B cell (primary cell): ENCODE results near the gene CATSPER1. TPM values are rescaled to one million over a fixed set of nuclear protein-coding genes. Genes with fewer than 3 reads are reported as not detected.

Source experiments
- ATAC-seq: fragments of 200-7000 bp; cut with Tn5 transposase; one replicate; pipeline ENCODE4 v1.10.0; 2021; ENCODE audit warnings: low read depth, mild to moderate bottlenecking, moderate number of reproducible peaks, moderate library complexity
- CTCF ChIA-PET: fragments of 350-600 bp; sonication (Branson Sonifier 250); formaldehyde crosslinking; loops from one replicate; lab custom pipeline; 2021; ENCODE audit warnings: antibody characterized with exemption, inconsistent platforms; lab: Charles Lee
- POLR2A ChIA-PET: fragments of 350-600 bp; sonication (Branson Sonifier 250); formaldehyde crosslinking; loops from one replicate; lab custom pipeline; 2021; ENCODE audit warnings: antibody characterized with exemption; lab: Charles Lee
- DNase-seq: peaks from one replicate; pipeline ENCODE4 v3.0.0; 2013
- H2AFZ ChIP-seq: 2 replicates; pipeline ENCODE4 v1.6.1; 2012; ENCODE audit warnings: mild to moderate bottlenecking, low read depth, low read length; ENCODE audit not compliant: insufficient read depth, poor library complexity, severe bottlenecking
- H3K27ac ChIP-seq, 2 donors: 1 replicate in 1 of 2; 2 replicates in 1 of 2; pipeline ENCODE4 v1.5.1; 2012 to 2013; ENCODE audit warnings: low read length in 2 of 2, mild to moderate bottlenecking in 2 of 2, moderate library complexity in 1 of 2
- H3K27me3 ChIP-seq, 4 experiments: fragments of 200-600 bp in 1 of 4; sonication (generic) in 1 of 4; replicated peaks in 1 of 4; 1 replicate in 2 of 4; 2 replicates in 2 of 4; pipeline versions ENCODE4 v1.6.1 to v1.7.0; 2013 to 2016; ENCODE audit warnings: low read length in 3 of 4, mild to moderate bottlenecking in 2 of 4, mixed read lengths in 1 of 4, moderate library complexity in 1 of 4; ENCODE audit not compliant: insufficient read depth in 4 of 4, control insufficient read depth in 3 of 4; ENCODE audit errors: control extremely low read depth in 1 of 4
- H3K36me3 ChIP-seq, 2 experiments: replicated peaks in 1 of 2; 1 replicate in 1 of 2; 2 replicates in 1 of 2; pipeline versions ENCODE4 v1.6.1 to v1.7.1; 2013; ENCODE audit warnings: low read length in 1 of 2; ENCODE audit not compliant: insufficient read depth in 2 of 2, control insufficient read depth in 1 of 2; ENCODE audit errors: control extremely low read depth in 1 of 2, extremely low read depth in 1 of 2
- H3K4me1 ChIP-seq, 2 donors: fragments of 200-600 bp in 1 of 2; sonication (generic) in 1 of 2; 1 replicate in 1 of 2; 2 replicates in 1 of 2; pipeline versions ENCODE4 v1.5.1 to v1.6.1; 2013 to 2017; ENCODE audit warnings: low read length in 2 of 2; ENCODE audit not compliant: control insufficient read depth in 2 of 2, insufficient read depth in 2 of 2
- H3K4me2 ChIP-seq: replicated peaks from 2 replicates; pipeline ENCODE3; 2012; ENCODE audit warnings: mild to moderate bottlenecking, low read depth, low read length; ENCODE audit not compliant: poor library complexity, severe bottlenecking
- H3K4me3 ChIP-seq, 5 experiments: fragments of 200-600 bp in 1 of 5; sonication (generic) in 1 of 5; 1 replicate in 3 of 5; 2 replicates in 2 of 5; pipeline versions ENCODE4 v1.5.1 to v1.7.0; 2011 to 2016; ENCODE audit warnings: low read length in 4 of 5, mild to moderate bottlenecking in 4 of 5, low read depth in 2 of 5, control low read depth in 1 of 5, moderate library complexity in 1 of 5; ENCODE audit not compliant: insufficient read depth in 1 of 5; ENCODE audit errors: control extremely low read depth in 1 of 5, extremely low read depth in 1 of 5
- H3K79me2 ChIP-seq: fragments of 200-600 bp; sonication (generic); one replicate; pipeline ENCODE4 v1.6.0; 2016; ENCODE audit warnings: low read length; ENCODE audit not compliant: control insufficient read depth, insufficient read depth
- H3K9ac ChIP-seq: fragments of 200-600 bp; sonication (generic); 2 replicates; pipeline ENCODE4 v1.6.1; 2017; ENCODE audit warnings: mild to moderate bottlenecking, low read length, moderate library complexity
- H3K9me3 ChIP-seq, 3 donors: one replicate each; pipeline versions ENCODE4 v1.6.1 to v1.7.1; 2013; ENCODE audit warnings: low read length in 2 of 3; ENCODE audit not compliant: control insufficient read depth in 2 of 3, insufficient read depth in 1 of 3; ENCODE audit errors: control extremely low read depth in 1 of 3
- H4K20me1 ChIP-seq: 2 replicates; pipeline ENCODE4 v1.6.0; 2012; ENCODE audit warnings: mild to moderate bottlenecking, low read length; ENCODE audit not compliant: insufficient read depth, control insufficient read depth, poor library complexity, severe bottlenecking
- H3K27ac Mint-ChIP-seq: one replicate; pipeline ENCODE4 v1.8.0; 2021; ENCODE audit warnings: mixed read lengths
- H3K27me3 Mint-ChIP-seq: one replicate; pipeline ENCODE4 v1.8.0; 2021; ENCODE audit warnings: mixed read lengths
- H3K4me1 Mint-ChIP-seq: one replicate; pipeline ENCODE4 v1.8.0; 2021; ENCODE audit warnings: mixed read lengths
- H3K4me3 Mint-ChIP-seq: one replicate; pipeline ENCODE4 v1.8.0; 2021; ENCODE audit warnings: mixed read lengths
- H3K9me3 Mint-ChIP-seq: one replicate; pipeline ENCODE4 v1.8.0; 2022; ENCODE audit warnings: mixed read lengths; ENCODE audit not compliant: insufficient read depth
- CTCF ChIP-seq: fragments of 200-600 bp; IDR thresholded peaks from one replicate; pipeline ENCODE4 v1.8.0; 2022; ENCODE audit warnings: antibody characterized with exemption, mild to moderate bottlenecking
- EZH2 ChIP-seq: IDR thresholded peaks from 2 replicates; pipeline ENCODE4 v1.6.1; 2012; ENCODE audit warnings: borderline replicate concordance, low read depth, mild to moderate bottlenecking, moderate library complexity, low read length; ENCODE audit not compliant: insufficient read depth, poor library complexity, severe bottlenecking
- WGBS: methylation state at CpG from one replicate; pipeline ENCODE4 v1.1.5; 2013; ENCODE audit warnings: missing lambda C conversion rate; ENCODE audit not compliant: insufficient coverage; 5-methylcytosine and 5-hydroxymethylcytosine counted together
- intact Hi-C: fragments of 100-400 bp; cut with micrococcal nuclease; formaldehyde crosslinking; loops from one replicate; pipeline ENCODE4 v1.10.0; 2022
- polyA plus RNA-seq: library from polyadenylated mRNA; depleted of rRNA; stranded (reverse); fragments of >200 nt; gene quantifications from 2 replicates; pipeline ENCODE4 v1.2.3, GENCODE V29; 2012
- total RNA-seq, 2 donors: library from RNA; stranded (reverse); fragments of 120-200 nt in 1 of 2; gene quantifications; 1 replicate in 1 of 2; 2 replicates in 1 of 2; pipeline versions ENCODE4 v1.2.3 to v1.2.4, GENCODE V29; 2013 to 2022

Gene CATSPER1
- total and polyA plus RNA-seq, 2 donors (not counting 1 experiment from before 2014, with no cell fraction given), result not detected

GRCh38 chr11:66008095-66008467 is 18.2 kb downstream of the CATSPER1 start:
- Histone ChIP-seq H3K9ac (no peak overlapping the region), H3K27ac (no peak overlapping the region), H3K9me3 (peaks cover 0 to 9% (median 0%) of the 10 kb centered on the region in 3 donors), H4K20me1 (peaks cover 23% of the 10 kb centered on the region), H3K4me2 (no peak overlapping the region), H3K79me2 (peaks cover 22% of the 10 kb centered on the region), H3K36me3 (peaks cover 0 to 23% of the 10 kb centered on the region in 2 experiments), H3K4me3 (no peak overlapping the region), H3K4me1 (peaks cover 15 to 19% of the 10 kb centered on the region in 2 donors), H3K27me3 (peaks cover 0 to 19% (median 10%) of the 10 kb centered on the region in 4 experiments), H2AFZ (no peak overlapping the region)
- TF ChIP-seq EZH2, result no peak
- TF ChIP-seq CTCF, result no peak
- DNase-seq, result no peak
- WGBS, result no CpG with 5 or more reads among the region's 2 CpGs
- no peak for ATAC-seq
- POLR2A ChIA-PET, result no interaction called here
- no peak overlapping the region for H3K27ac Mint-ChIP-seq
- CTCF ChIA-PET, result interaction anchor here (1.1 to 1.9 kb wide), 4 partner anchors 15 to 148 kb away, joined by 3 to 6 read pairs (median 4); partner anchors contain the start of gene MUS81
- H3K4me3 Mint-ChIP-seq, result no peak overlapping the region
- intact Hi-C loops, result no loop called here
- peaks cover 8% of the 10 kb centered on the region for H3K27me3 Mint-ChIP-seq
- H3K9me3 Mint-ChIP-seq, result no peaks in the 10 kb centered on the region
- peaks cover 11% of the 10 kb centered on the region for H3K4me1 Mint-ChIP-seq

- POLR2A ChIA-PET, result no interaction called here
- intact Hi-C loops, result no loop called here
- no peaks in the 10 kb centered on the region for H3K9me3 Mint-ChIP-seq
These were observed 19.1 kb downstream of the CATSPER1 start for GRCh38 chr11:66007201-66007634.

More at GRCh38 chr11:66007201-66007634, 19.1 kb downstream of the CATSPER1 start:
- no peak overlapping the region for H3K27ac Mint-ChIP-seq
- TF ChIP-seq CTCF (no peak), EZH2 (no peak)
- no peak overlapping the region for H3K9ac ChIP-seq
- CTCF ChIA-PET, result interaction anchor here (1.6 kb wide), 1 partner anchor 38 kb away, joined by 4 read pairs; no protein-coding TSS in a partner anchor
- H3K36me3 ChIP-seq, result peaks cover 0 to 23% of the 10 kb centered on the region in 2 experiments
- no peak overlapping the region for H3K4me2 ChIP-seq
- no peak overlapping the region for H2AFZ ChIP-seq
- H3K9me3 ChIP-seq, result peaks cover 0 to 3% (median 0%) of the 10 kb centered on the region in 3 donors
- no peak overlapping the region for H3K27ac ChIP-seq
- H3K27me3 Mint-ChIP-seq, result peaks cover 6% of the 10 kb centered on the region
- DNase-seq (no peak), ATAC-seq (no peak)
- H3K4me1 ChIP-seq, result peaks cover 17% of the 10 kb centered on the region in 2 donors
- H3K79me2 ChIP-seq, result peaks cover 22% of the 10 kb centered on the region
- H3K4me1 Mint-ChIP-seq, result peaks cover 17% of the 10 kb centered on the region
- no peak overlapping the region for H3K4me3 Mint-ChIP-seq
- H3K27me3 ChIP-seq, result peaks cover 0 to 11% (median 7%) of the 10 kb centered on the region in 4 experiments
- H3K4me3 ChIP-seq, result no peak overlapping the region
- WGBS, result 87% methylated on average over 5 of the region's 5 CpGs
- peaks cover 28% of the 10 kb centered on the region for H4K20me1 ChIP-seq
